Thyroid gland (tissue), 4 donors: Measurements from ENCODE around the gene DNAJC19.

Experiments used
- CTCF ChIP-seq, 6 experiments: fragments of 200-600 bp in 3 of 6; fragments of 450-650 bp in 3 of 6; sonication (generic) in 3 of 6; IDR thresholded peaks; one replicate each; pipeline ENCODE4 v1.5.1; 2016 to 2019; ENCODE audit warnings: antibody characterized with exemption in 6 of 6, mild to moderate bottlenecking in 2 of 6, inconsistent platforms in 1 of 6, moderate library complexity in 1 of 6
- POLR2A ChIP-seq, 2 donors: fragments of 450-650 bp; IDR thresholded peaks; one replicate each; pipeline ENCODE4 v1.6.1; 2017; ENCODE audit warnings: antibody characterized with exemption in 2 of 2, mild to moderate bottlenecking in 2 of 2, moderate library complexity in 1 of 2

- TF ChIP-seq CTCF (IDR thresholded peaks at IDR 0.05) = no peak
- no peak for TF ChIP-seq POLR2A (IDR thresholded peaks at IDR 0.05)
Measured at GRCh38 chr3:181025204-181025603, 35.7 kb upstream of the DNAJC19 start.
